Body of pancreas (tissue), 4 donors: ENCODE data around the gene DLG2. TPM values are rescaled to one million over a fixed set of nuclear protein-coding genes. Genes with fewer than 3 reads are reported as not detected.
"Not testable (repeated sequence)": the region's sequence is repeated elsewhere in the genome, so short reads cannot be mapped to it uniquely, and the experiment has no call there.

Source experiments
- ATAC-seq: fragments of 150-250 bp; one replicate; pipeline ENCODE4 v1.9.1; 2016
- DNase-seq, 4 donors: peaks; one replicate each; pipeline ENCODE4 v3.0.0-alpha.2; 2019
- H3K27ac ChIP-seq, 4 donors: fragments of 200-600 bp; sonication (generic); 1 replicate in 3 of 4; 2 replicates in 1 of 4; pipeline versions ENCODE4 v1.5.1 to v1.6.1; 2016 to 2019; ENCODE audit warnings: mild to moderate bottlenecking in 1 of 4, mixed read lengths in 1 of 4, moderate library complexity in 1 of 4
- H3K27me3 ChIP-seq, 2 donors: fragments of 200-600 bp; sonication (generic); one replicate each; pipeline ENCODE4 v1.6.0; 2016; ENCODE audit warnings: mild to moderate bottlenecking in 1 of 2
- H3K36me3 ChIP-seq, 2 donors: fragments of 200-600 bp; sonication (generic); replicated peaks in 1 of 2; 2 replicates each; pipeline ENCODE4 v1.5.1; 2016; ENCODE audit warnings: low read depth in 2 of 2; ENCODE audit not compliant: insufficient read depth in 1 of 2
- H3K4me1 ChIP-seq: fragments of 200-600 bp; sonication (generic); one replicate; pipeline ENCODE4 v1.6.0; 2016
- H3K4me3 ChIP-seq, 2 donors: fragments of 200-600 bp; sonication (generic); 1 replicate in 1 of 2; 2 replicates in 1 of 2; pipeline ENCODE4 v1.5.1; 2016 to 2019
- H3K9me3 ChIP-seq, 3 donors: fragments of 200-600 bp; sonication (generic); 1 replicate in 2 of 3; 2 replicates in 1 of 3; pipeline ENCODE4 v1.5.1; 2016
- CTCF ChIP-seq, 7 experiments: fragments of 450-650 bp in 4 of 7; fragments of 200-600 bp in 3 of 7; sonication (generic) in 3 of 7; IDR thresholded peaks; one replicate each; pipeline ENCODE4 v1.5.1; 2016 to 2019; ENCODE audit warnings: antibody characterized with exemption in 7 of 7
- POLR2A ChIP-seq, 3 donors: fragments of 450-650 bp; IDR thresholded peaks; one replicate each; pipeline ENCODE4 v1.6.1; 2016; ENCODE audit warnings: antibody characterized with exemption in 3 of 3, mild to moderate bottlenecking in 2 of 3
- WGBS, 2 donors: methylation state at CpG; one replicate each; pipeline ENCODE4 v1.1.5; 2017; 5-methylcytosine and 5-hydroxymethylcytosine counted together
- intact Hi-C: fragments of 100-400 bp; cut with DNase I; formaldehyde crosslinking; loops from one replicate; pipeline ENCODE4 v1.15.1; 2023
- total RNA-seq, 2 donors: library from RNA; depleted of rRNA; stranded (reverse); fragments of >200 nt; gene quantifications; one replicate each; pipeline ENCODE4 v1.1.0, GENCODE V29; 2016

Gene DLG2
- total RNA-seq: 10 to 100 TPM in 1 of 2 donors, 1 to 10 TPM in 1; 6.0 to 13.2 TPM

GRCh38 chr11:85627332-85627997 lies at the start of gene DLG2:
Gene DLG2, minus strand, starts transcription at chr11:85627344.
- H3K9me3 ChIP-seq: no peaks in the 10 kb centered on the region
- DNase-seq (peak in 2 of 4 donors; percentile 14 to 17), ATAC-seq (peak; percentile 3)
- WGBS, 2 donors: 0% methylated on average over 23 of the region's 23 CpGs
- H3K36me3 ChIP-seq: no peaks in the 10 kb centered on the region
- H3K27me3 ChIP-seq: no peaks in the 10 kb centered on the region
- peaks cover 27% of the 10 kb centered on the region for H3K4me1 ChIP-seq
- H3K4me3 ChIP-seq: peak within 1 kb of the TSS; percentile 64 to 73
- peak within 1 kb of the TSS; percentile 83 to 89 (median 86) for H3K27ac ChIP-seq
- TF ChIP-seq POLR2A (IDR thresholded peaks at IDR 0.05) (no peak), CTCF (IDR thresholded peaks at IDR 0.05) (no peak)
- intact Hi-C loops: no loop called here

- H3K27me3 ChIP-seq: no peaks in the 10 kb centered on the region
- TF ChIP-seq CTCF (IDR thresholded peaks at IDR 0.05) (no peak), POLR2A (IDR thresholded peaks at IDR 0.05) (no peak)
- ATAC-seq: no peak
- intact Hi-C loops: no loop called here
- DNase-seq: no peak
- 86 to 97% methylated on average over 3 of the region's 3 CpGs for WGBS, 2 donors
- no peaks in the 10 kb centered on the region for H3K9me3 ChIP-seq
- H3K27ac ChIP-seq: no peak overlapping the region
- no peaks in the 10 kb centered on the region for H3K4me1 ChIP-seq
- H3K36me3 ChIP-seq: no peaks in the 10 kb centered on the region
- no peak overlapping the region for H3K4me3 ChIP-seq
These were observed 46.2 kb upstream of the DLG2 start for GRCh38 chr11:85673393-85673792.

GRCh38 chr11:85672105-85672902 lies 45.2 kb upstream of the DLG2 start:
- no peaks in the 10 kb centered on the region for H3K36me3 ChIP-seq
- H3K4me1 ChIP-seq: no peaks in the 10 kb centered on the region
- TF ChIP-seq POLR2A (IDR thresholded peaks at IDR 0.05) (no peak), CTCF (IDR thresholded peaks at IDR 0.05) (no peak)
- no peaks in the 10 kb centered on the region for H3K27me3 ChIP-seq
- H3K9me3 ChIP-seq: no peaks in the 10 kb centered on the region
- H3K4me3 ChIP-seq: no peak overlapping the region
- no peak for DNase-seq
- ATAC-seq: no peak
- intact Hi-C loops: no loop called here
- no peak overlapping the region for H3K27ac ChIP-seq
- 90 to 93% methylated on average over 8 of the region's 8 CpGs for WGBS, 2 donors

- H3K4me3 ChIP-seq, H3K27ac ChIP-seq, DNase-seq, H3K36me3 ChIP-seq, H3K9me3 ChIP-seq, ATAC-seq, H3K27me3 ChIP-seq, intact Hi-C loops, H3K4me1 ChIP-seq: not testable (repeated sequence)
These were observed 44.0 kb upstream of the DLG2 start for GRCh38 chr11:85670949-85671663.

- ATAC-seq: no peak
- WGBS, 2 donors: 68 to 74% methylated on average over 1 of the region's 1 CpG
- peaks cover 12% of the 10 kb centered on the region for H3K4me1 ChIP-seq
- DNase-seq: no peak
- no peak overlapping the region for H3K4me3 ChIP-seq
- no peaks in the 10 kb centered on the region for H3K36me3 ChIP-seq
- no peaks in the 10 kb centered on the region for H3K27me3 ChIP-seq
- TF ChIP-seq CTCF (IDR thresholded peaks at IDR 0.05): no peak
- no peak for TF ChIP-seq POLR2A (IDR thresholded peaks at IDR 0.05)
- no peak overlapping the region for H3K27ac ChIP-seq
- H3K9me3 ChIP-seq: no peaks in the 10 kb centered on the region
- intact Hi-C loops: no loop called here
These were observed 41.0 kb upstream of the DLG2 start for GRCh38 chr11:85668157-85668556.
